Astrocyte of the cerebellum (primary cell): Measurements from ENCODE around the gene HIP1.

ENCODE experiments used
- DNase-seq: peaks from one replicate; pipeline ENCODE4 v3.0.0-alpha.2; 2011; ENCODE audit warnings: low read depth
- H3K4me3 ChIP-seq: 2 replicates; pipeline ENCODE4 v1.5.1; 2011; ENCODE audit warnings: mild to moderate bottlenecking, low read depth, low read length, moderate library complexity
- in situ Hi-C: cut with HindIII; loops from 2 replicates; pipeline ENCODE4 v1.10.0; 2017; ENCODE audit warnings: low sequenced_read_pairs
- TF ChIP-seq, protein P1 (sequence below): IDR thresholded peaks from 2 replicates; pipeline ENCODE4 v1.5.1; 2012; ENCODE audit warnings: low read length, low read depth, moderate library complexity, mild to moderate bottlenecking; ENCODE audit errors: missing control alignments

Gene HIP1

DNA sequence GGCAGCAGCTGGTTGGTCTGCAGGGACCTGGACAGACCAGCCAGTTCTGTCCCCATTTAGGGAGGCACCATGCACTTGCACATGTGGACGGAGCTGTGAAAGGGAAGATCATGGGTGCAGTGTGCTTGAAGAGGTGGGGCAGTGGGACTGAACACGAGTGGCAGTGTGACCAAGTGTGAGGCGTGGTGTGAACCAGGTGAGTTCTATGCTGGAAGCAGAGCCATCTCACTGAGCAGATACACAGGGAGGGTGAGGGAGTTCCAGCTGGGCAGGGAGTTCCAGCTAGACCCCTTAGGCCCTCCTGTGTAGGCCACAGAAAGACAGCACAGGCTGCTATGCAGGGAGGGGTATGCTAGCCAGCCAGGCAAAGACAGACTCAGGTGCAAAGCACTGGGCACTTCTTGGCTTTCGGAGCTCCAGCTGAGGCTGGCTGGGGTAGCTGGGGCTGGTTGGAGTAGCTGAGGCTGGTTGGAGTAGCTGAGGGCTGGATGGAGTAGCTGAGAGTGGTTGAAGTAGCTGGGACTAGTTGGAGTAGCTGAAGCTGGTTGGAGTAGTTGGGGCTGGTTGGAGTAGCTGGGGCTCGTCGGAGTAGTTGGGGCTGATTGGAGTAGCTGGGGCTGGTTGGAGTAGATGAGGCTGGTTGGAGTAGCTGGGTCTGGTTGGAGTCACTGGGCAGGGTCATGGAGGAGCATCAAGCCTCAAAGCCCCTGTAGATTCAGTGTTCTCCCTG lies 90.9 kb downstream of the HIP1 start:
- in situ Hi-C loops = no loop called here
- TF ChIP-seq, protein P1, sequence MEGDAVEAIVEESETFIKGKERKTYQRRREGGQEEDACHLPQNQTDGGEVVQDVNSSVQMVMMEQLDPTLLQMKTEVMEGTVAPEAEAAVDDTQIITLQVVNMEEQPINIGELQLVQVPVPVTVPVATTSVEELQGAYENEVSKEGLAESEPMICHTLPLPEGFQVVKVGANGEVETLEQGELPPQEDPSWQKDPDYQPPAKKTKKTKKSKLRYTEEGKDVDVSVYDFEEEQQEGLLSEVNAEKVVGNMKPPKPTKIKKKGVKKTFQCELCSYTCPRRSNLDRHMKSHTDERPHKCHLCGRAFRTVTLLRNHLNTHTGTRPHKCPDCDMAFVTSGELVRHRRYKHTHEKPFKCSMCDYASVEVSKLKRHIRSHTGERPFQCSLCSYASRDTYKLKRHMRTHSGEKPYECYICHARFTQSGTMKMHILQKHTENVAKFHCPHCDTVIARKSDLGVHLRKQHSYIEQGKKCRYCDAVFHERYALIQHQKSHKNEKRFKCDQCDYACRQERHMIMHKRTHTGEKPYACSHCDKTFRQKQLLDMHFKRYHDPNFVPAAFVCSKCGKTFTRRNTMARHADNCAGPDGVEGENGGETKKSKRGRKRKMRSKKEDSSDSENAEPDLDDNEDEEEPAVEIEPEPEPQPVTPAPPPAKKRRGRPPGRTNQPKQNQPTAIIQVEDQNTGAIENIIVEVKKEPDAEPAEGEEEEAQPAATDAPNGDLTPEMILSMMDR = no peak
- DNase-seq = no peak
- no peak overlapping the region for H3K4me3 ChIP-seq

DNA sequence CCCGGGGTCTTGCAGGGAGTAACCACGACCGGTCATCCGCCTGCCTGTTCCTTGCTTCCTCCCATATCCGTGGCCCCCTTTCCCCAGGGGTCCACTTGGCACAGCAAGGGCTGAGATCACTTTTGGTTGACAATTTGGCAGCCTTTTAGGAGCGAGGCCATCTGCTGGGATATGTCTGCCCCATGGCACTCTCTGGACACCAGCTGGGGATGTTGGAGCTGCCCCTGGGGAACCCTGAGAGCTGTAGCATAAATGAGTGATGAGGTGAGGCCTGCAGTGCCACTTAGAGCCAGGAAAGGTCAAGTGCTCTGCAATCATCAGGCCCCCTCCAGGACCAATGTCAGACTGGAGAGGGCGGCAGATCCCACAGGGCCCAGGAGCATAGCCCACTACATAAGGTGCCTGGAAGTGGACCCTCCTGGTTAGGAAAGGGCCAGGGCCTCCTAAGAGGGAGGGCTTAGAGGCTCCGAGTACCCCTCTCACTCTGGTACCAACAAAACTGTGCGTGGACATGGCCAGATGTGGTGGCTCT lies 92.1 kb downstream of the HIP1 start:
- in situ Hi-C loops = no loop called here
- TF ChIP-seq, protein P1 = no peak
- no peak for DNase-seq

DNA sequence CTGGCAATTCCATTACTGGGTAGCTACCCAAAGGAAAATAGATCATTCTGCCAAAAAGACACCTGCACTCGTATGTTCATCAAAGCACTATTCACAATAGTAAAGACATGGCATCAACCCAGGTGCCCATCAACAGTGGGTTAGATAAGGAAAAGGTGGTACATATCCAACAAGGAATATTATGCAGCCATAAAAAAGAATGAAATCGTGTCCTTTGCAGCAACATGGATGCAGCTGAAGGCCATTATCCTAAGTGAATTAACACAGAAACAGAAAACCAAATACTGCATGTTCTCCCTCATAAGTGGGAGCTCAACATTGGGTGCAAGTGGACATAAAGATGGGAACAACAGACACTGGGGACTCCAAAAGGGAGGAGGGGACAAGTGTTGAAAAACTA lies 93.2 kb downstream of the HIP1 start:
- no peak overlapping the region for H3K4me3 ChIP-seq
- no peak for DNase-seq
- in situ Hi-C loops = no loop called here
- TF ChIP-seq, protein P1 = no peak

More for the DNA sequence above, 92.1 kb downstream of the HIP1 start:
- no peak overlapping the region for H3K4me3 ChIP-seq

DNA sequence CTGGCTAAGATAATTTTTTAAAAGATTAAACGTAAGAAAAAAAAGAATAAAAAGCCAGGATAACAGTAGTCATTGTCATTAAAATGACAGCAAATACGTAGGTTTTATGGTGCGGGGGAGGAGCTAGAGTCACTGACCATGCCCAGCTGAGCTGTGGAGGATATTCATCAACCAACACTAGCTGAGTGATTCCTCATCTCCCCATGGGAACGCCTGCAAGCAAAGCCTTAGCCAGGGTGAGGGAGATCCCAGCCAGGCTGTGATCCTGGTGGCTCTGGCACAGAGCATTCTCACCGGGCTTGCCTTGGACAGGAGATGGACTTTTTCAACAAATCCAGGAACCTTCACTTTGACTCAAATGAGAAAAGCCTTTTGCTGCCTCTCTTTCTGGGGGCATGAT lies 94.2 kb downstream of the HIP1 start:
- in situ Hi-C loops = no loop called here
- TF ChIP-seq, protein P1 = no peak
- no peak overlapping the region for H3K4me3 ChIP-seq
- no peak for DNase-seq

DNA sequence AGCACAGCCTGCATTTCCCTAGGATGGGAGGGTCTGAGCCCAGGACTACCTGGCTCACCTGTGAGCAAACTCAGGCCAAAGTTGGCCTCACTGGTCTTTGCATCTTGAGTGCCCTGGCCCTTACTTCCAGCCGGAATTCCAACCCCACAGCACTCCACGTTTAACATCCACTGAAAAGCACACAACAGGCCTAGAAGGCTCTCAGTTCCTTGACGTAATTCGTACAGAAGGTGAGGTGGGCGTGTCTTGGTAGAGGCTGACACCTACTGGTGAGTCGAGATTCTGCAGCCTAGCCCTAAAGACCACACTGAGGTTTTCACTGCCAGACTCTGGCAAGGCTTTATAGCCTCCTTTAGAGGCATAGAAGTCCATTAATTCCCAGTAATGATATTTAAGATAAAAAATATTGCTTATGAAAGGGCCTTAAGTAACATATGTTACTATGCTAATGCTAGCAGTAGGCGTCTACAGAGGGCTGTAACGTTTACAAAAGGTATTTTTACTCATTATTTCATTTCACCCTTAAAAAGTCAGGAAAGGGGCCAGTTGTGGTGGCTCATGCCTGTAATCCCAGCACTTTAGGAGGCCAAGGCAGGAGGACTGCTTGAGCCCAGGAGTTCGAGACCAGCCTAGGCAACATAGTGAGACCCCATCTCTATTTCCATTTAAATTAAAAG lies 95.8 kb downstream of the HIP1 start:
- DNase-seq = peak; percentile 29
- in situ Hi-C loops = no loop called here
- TF ChIP-seq, protein P1 = peak; percentile 79
- H3K4me3 ChIP-seq = no peak overlapping the region

DNA sequence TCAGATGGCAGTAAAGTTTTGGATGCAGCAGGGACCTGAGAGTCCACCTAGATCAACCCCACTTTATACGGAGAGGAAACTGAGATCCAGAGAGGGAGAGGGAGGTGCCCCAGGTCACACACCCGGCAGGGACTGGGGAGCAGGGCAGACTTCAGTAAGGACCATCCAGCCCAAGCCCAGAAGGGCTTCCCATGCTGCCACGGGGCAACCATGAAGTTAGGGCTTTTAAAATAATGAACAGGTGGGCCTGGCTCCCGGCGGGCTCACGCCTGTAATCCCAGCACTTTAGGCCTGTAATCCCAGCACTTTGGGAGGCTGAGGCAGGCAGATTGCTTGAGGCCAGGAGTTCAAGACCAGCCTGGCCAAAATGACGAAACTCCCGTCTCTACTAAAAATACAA lies 98.5 kb downstream of the HIP1 start:
- no peak overlapping the region for H3K4me3 ChIP-seq

More for the DNA sequence above, 98.5 kb downstream of the HIP1 start:
- in situ Hi-C loops = no loop called here
- no peak for DNase-seq
- TF ChIP-seq, protein P1 = no peak
